GM18498 (cell line): ENCODE data around the gene SNAP47.

Source experiments
- ATAC-seq: cut with Tn5 transposase; IDR thresholded peaks from one replicate; pipeline ENCODE4 v1.9.1; 2021; ENCODE audit warnings: mild to moderate bottlenecking, moderate library complexity; ENCODE audit not compliant: unreplicated experiment

The SNAP47 gene

DNA sequence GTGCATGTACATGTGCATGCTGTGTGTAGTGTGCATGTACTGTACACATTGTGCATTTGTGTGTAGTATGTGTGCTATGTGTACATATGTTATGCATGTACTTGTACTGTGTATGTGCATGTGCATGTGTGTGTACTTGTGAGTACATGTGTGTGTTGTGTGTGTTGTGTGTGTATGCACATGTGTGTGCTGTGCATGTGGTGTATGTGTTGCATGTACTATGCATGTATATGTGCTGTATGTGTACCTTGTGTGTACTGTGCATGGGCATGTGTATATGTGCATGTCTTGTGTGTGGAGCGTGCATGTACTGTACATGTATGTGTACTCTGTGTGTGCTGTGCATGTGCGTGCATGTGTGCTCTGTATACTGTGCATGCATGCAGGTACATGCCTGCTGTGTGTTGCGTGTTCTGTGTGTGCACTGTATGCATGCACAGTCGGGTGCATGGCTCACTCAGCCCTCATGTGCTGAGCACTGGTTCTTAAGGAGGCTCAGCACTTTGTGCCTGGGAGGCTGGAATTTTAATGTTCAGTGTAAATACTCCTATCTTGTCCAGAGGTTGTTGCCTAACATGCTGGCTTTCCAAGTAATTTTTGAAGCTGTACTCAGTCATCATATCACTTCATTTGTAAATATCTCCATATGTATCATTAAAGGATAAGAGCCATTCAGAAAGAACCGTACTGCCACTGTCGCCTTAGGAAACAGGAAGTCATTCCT, 32.3 kb downstream of the SNAP47 start:
- no peak for ATAC-seq

GRCh38 chr1:227768125-227768439, 32.8 kb downstream of the SNAP47 start:
- no peak for ATAC-seq

- ATAC-seq, result no peak
Measured at GRCh38 chr1:227768640-227769039, 33.4 kb downstream of the SNAP47 start.

DNA sequence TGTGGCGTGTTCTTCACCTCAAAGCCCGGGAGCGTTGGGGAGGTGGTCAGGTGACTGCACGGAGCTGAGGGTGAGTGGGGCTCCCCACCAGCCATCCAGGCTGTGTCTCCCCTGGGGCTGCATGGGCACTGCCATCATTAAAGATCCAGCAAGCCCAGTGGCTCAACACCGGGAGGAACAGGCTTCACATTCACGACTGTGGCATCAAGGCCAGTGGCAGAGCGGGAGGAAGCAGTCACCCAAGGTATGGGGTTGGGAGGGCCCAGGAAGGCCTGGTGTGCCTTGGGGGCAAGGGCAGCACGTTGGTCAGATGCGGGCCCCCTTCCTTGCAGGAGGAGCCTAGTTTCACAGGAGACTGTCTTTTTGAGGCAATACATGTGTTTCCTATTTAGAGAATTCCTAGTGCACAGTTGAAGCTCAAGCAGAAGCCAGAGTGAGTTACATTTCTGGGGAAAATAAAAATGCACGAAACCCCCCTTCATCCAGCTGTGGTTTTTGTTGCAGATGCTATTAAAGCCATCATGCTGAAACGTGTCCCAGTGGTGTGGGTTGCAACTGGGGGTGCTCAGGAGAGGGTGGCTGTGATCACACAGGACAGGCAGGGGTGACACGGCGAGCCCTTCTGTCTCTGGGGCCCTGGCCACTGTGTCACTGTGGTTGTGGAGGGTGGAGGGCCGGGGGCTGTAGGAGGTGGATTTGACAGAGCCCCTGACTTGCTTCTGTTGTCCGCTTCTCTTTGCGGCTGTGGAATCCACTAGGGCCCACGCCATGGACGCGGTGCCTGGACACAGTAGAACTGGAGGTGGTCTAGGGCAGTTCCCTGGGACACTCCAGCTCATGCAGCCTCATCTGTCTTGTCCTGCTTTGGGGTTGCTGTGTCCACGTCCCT, 34.1 kb downstream of the SNAP47 start:
- no peak for ATAC-seq

DNA sequence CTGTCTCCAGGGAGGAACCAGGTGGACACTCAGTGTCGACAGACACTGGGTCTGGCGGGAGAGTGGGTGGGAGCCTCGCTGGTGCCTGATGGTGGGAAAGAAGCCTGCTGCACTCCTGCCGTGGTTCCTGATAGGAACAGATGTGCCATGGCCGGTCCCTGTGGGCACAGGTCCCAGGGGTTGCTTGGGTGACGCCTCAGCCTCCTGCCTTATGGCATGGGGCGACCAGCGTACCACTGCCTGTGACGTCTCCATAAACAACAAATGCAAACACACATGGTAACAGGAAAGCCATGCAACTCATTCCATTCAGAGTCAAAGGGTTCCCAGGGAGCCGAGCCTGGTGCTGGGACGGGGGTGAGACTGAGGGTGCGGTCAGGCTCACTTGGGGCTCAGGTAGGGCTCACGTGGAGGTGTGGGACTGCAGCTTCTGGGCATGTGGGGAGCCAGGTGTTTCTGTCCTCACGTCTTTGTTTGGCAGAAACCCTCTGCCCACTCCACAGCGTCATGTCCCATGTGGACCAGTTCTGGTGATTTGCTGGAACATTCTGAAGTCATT, 34.8 kb downstream of the SNAP47 start:
- ATAC-seq, result no peak

DNA sequence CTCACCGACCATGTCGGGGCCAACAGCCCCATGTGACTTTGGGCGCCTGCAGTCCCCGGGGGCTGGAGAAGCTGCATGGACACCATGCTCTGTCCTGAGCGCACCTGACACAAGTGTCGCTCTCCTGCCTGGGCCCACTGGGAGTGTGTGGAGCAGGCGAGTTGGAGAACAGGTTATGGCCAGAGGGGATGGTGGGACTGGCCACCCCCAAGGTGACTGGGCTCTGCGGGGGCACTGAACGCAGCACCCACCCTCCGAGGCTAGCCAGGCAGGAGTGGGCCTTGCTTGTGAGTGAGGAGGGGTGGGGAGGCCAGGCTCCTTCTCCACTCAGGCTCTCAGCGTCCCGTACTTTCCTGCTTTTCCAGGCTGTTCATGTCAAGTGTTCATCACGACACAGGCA, 35.6 kb downstream of the SNAP47 start:
- no peak for ATAC-seq

- ATAC-seq, result no peak
Measured at GRCh38 chr1:227771326-227771725, 36.1 kb downstream of the SNAP47 start.

- no peak for ATAC-seq
Measured at GRCh38 chr1:227771771-227772170, 36.5 kb downstream of the SNAP47 start.

GRCh38 chr1:227773558-227773957, 38.3 kb downstream of the SNAP47 start:
- ATAC-seq, result no peak

- no peak for ATAC-seq
Measured at GRCh38 chr1:227774051-227774731, 39.0 kb downstream of the SNAP47 start.

- no peak for ATAC-seq
Measured at GRCh38 chr1:227774821-227775661, 39.8 kb downstream of the SNAP47 start.

DNA sequence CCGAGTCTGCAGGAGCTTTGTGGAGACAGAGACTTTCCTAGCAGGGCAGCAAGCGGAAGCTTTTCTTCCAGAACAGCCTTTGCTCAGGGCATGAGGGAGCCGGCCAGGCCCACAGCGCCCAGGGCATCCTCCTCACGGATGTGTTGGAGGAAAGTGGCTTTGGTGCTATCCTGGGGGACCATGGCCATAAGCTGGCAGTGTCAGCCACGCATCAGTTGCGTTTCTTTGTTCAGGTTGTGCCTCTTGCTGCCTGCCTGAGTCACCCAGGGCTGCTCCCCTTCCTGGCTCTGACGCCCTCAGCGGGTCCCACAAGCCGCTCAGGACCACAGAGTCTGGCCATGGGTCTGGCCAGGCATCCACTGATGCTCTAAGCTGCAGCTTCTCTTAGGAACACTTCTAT, 40.6 kb downstream of the SNAP47 start:
- no peak for ATAC-seq

DNA sequence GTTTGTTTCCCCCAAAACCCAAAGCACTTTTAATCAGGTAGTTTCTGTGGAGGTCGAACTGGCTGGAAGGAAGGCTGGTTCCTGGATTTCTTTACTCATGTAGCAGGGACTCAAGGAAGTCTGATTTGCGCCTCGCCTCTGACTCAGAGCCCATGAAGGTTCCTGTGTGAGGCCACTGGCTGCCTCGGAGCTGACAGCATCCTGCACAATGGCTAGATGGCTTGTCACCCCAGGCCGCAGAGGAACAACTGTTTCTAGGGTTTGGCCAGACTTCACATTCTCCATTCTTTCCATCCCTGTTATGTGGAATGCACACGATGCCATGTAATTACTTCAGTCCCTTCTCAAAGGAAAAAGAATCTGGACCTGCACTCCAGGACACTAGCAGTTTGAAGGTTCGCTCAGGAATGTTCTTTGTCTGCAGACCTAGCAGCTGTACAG, 41.1 kb downstream of the SNAP47 start:
- no peak for ATAC-seq

DNA sequence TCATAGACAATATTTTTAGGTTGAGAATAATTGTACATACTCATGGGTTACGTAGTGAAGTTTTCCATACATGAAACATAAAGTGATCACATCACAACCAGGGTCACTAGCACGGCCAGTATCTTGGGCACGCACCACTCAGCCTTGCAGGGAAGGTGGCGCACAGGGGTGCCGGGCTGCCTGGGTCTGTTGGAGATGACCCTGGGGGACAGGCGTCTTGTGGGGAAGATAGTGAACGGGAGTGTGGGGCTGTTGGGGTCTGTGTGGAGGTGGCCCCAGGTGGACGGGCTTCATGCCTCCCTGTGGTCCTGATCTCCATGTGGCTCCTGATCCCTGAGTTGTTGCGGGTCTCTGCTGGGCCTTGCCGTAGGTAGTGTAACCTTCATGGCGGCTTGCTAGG, 41.9 kb downstream of the SNAP47 start:
- ATAC-seq, result no peak

- ATAC-seq, result no peak
Measured at GRCh38 chr1:227777646-227778045, 42.4 kb downstream of the SNAP47 start.

DNA sequence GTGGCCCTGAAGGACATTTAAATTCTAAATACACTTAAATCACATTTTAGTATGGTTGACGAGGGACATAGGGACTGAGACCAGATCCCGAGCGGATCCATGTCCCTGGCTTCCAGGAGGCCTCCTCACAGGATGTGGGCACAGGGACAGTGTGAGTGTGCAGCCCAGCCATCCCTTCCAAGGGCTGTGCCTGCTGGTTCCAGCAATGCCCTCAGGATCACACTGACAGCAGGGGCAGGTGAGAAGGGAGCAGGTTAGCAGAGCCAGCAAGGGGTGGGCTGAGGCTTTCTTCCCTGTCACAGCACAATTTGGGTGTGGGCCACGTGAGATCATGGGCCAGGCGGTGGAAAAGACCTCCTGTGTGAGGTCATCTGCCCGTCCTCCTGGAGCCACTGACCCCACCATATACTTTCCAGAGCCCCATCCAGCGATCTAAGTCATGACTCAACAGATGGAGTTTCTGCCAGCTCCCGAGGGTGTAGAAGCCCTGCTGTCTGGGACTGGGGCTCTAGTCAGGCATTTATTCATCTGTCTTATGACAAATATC, 43.2 kb downstream of the SNAP47 start:
- no peak for ATAC-seq

DNA sequence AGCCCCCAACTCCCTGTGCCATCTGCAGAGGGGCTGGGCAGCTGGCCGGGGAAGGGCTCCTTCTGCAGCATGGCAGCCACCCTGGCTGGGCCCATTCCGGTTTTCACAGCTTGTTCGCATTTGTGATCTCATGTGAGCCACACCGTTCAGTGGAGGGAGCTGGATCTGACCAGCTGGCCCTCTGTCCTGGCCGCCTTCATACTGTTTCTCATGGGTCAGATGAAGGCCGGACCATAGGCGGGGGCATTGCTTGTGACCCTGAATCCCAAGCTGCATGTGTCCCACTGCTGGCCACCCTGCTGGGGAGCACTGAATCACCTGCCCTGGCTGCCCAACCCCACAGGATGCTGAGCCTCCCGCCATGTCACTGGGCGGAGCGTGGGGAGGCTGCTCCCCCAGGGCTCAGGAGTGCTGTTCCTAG, 43.8 kb downstream of the SNAP47 start:
- no peak for ATAC-seq

- ATAC-seq, result no peak
Measured at GRCh38 chr1:227779685-227780084, 44.5 kb downstream of the SNAP47 start.

DNA sequence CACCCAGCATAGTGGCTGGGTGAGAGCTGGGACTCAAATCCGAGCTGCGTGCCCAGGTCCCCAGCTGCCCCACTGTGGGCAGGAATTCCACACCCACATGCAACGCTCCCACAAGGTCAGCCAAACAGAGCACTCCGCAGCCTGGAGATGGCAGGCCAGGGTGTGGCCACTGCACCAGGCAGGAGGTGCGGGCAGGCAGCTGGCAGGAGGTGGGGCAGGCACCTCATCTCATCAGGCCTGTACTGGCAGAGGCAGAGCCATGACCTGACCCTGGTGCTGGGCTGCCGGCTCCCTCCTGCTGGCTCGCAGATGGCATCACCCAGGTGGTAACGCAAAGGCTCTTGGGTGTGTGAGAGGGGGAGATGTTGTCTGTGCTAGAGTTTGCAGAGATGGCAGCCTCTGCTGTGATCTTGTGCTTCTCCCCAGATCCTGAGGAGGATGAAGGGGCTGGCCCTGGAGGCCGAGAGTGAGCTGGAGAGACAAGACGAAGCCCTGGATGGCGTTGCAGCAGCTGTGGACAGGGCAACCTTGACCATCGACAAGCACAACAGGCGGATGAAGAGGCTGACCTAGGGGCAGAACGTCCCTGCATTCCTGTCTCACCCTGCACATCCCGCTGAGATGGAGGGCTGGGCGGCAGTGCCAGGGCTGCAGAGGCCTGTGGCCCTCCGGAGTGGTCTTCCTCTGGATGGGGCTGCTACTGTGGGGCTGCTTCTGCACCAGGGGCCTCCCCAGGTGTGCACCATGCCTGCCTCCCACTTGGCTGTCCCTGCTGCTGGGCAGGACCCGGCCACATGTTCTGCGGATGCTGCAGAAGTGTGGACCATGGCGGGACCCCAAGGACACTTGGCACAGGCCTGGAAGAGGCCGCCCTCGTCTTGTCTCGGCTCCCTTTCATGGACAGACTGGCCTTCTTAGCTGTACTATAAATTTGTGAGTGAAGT, 45.1 kb downstream of the SNAP47 start:
- no peak for ATAC-seq
